Common myeloid progenitor, CD34-positive (primary cell): ENCODE measurements around the gene TMEM126B.

Experiments used
- CTCF ChIA-PET: fragments of 350-600 bp; sonication (Branson Sonifier 250); formaldehyde crosslinking; loops from one replicate; lab custom pipeline; 2021; ENCODE audit warnings: antibody characterized with exemption; lab: Charles Lee
- POLR2A ChIA-PET: fragments of 350-600 bp; sonication (Branson Sonifier 250); formaldehyde crosslinking; loops from one replicate; lab custom pipeline; 2021; ENCODE audit warnings: antibody characterized with exemption; lab: Charles Lee
- DNase-seq, 3 donors: peaks; one replicate each; pipeline versions ENCODE4 v3.0.0 to v3.0.0-alpha.2; 2013
- H3K27ac ChIP-seq, 2 experiments: 1 replicate in 1 of 2; 2 replicates in 1 of 2; pipeline ENCODE4 v1.7.0; 2013; ENCODE audit warnings: inconsistent platforms in 2 of 2, low read length in 2 of 2, mild to moderate bottlenecking in 2 of 2, low read depth in 1 of 2, moderate library complexity in 1 of 2; ENCODE audit not compliant: severe bottlenecking in 2 of 2, insufficient read depth in 1 of 2, poor library complexity in 1 of 2
- H3K27me3 ChIP-seq, 5 experiments: replicated peaks in 2 of 5; 1 replicate in 3 of 5; 2 replicates in 2 of 5; pipeline versions ENCODE4 v1.6.1 to v1.7.0; 2013; ENCODE audit warnings: low read length in 4 of 5, mild to moderate bottlenecking in 2 of 5, moderate library complexity in 2 of 5, inconsistent platforms in 1 of 5; ENCODE audit not compliant: insufficient read depth in 5 of 5, control insufficient read depth in 4 of 5
- H3K36me3 ChIP-seq, 4 experiments: 1 replicate in 2 of 4; 2 replicates in 2 of 4; pipeline versions ENCODE4 v1.6.1 to v1.7.0; 2013; ENCODE audit warnings: low read length in 3 of 4, control low read depth in 1 of 4, mild to moderate bottlenecking in 1 of 4; ENCODE audit not compliant: control insufficient read depth in 4 of 4, insufficient read depth in 4 of 4
- H3K4me1 ChIP-seq, 4 experiments: 1 replicate in 3 of 4; 2 replicates in 1 of 4; pipeline versions ENCODE4 v1.6.1 to v1.7.1; 2013; ENCODE audit warnings: low read length in 3 of 4, mild to moderate bottlenecking in 3 of 4, control low read depth in 1 of 4, inconsistent platforms in 1 of 4, moderate library complexity in 1 of 4; ENCODE audit not compliant: control insufficient read depth in 4 of 4, insufficient read depth in 4 of 4; ENCODE audit errors: control extremely low read depth in 1 of 4
- H3K4me3 ChIP-seq, 7 experiments: 1 replicate in 4 of 7; 2 replicates in 3 of 7; pipeline versions ENCODE4 v1.5.1 to v1.7.0; 2013; ENCODE audit warnings: mild to moderate bottlenecking in 7 of 7, low read length in 6 of 7, moderate library complexity in 6 of 7, inconsistent platforms in 2 of 7, low read depth in 2 of 7, control low read depth in 1 of 7; ENCODE audit not compliant: insufficient read depth in 4 of 7, control insufficient read depth in 1 of 7; ENCODE audit errors: extremely low read depth in 1 of 7
- H3K9me3 ChIP-seq, 5 experiments: 1 replicate in 4 of 5; 2 replicates in 1 of 5; pipeline versions ENCODE4 v1.6.1 to v1.7.1; 2013; ENCODE audit warnings: low read length in 4 of 5, mild to moderate bottlenecking in 2 of 5, inconsistent platforms in 1 of 5, low read depth in 1 of 5, moderate library complexity in 1 of 5; ENCODE audit not compliant: control insufficient read depth in 4 of 5, insufficient read depth in 2 of 5; ENCODE audit errors: control extremely low read depth in 1 of 5
- WGBS: methylation state at CpG from one replicate; pipeline ENCODE4 v1.1.5; 2013; ENCODE audit not compliant: insufficient coverage; 5-methylcytosine and 5-hydroxymethylcytosine counted together

The TMEM126B gene

DNA sequence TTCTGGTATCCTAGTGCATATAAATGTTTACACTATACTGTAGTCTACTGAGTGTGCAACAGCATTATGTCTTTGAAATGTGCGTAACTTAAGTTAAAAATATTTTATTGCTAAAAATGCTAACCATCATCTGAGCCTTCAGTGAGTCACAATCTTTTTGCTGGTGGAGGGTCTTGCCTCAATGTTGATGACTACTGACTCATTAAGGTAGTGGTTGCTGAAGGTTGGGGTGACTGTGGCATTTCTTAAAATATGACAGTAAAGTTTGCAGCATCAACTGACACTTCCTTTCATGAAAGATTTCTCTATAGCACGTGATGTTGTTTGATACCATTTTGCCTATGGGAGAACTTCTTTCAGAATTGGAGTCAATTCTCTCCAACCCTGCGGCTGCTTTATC lies 45.0 kb downstream of the TMEM126B start:
- WGBS = 100% methylated on average over 2 of the region's 3 CpGs
- POLR2A ChIA-PET = no interaction called here
- no peaks in the 10 kb centered on the region for H3K36me3 ChIP-seq
- no peaks in the 10 kb centered on the region for H3K4me1 ChIP-seq
- peaks cover 0 to 11% (median 4%) of the 10 kb centered on the region in 5 experiments for H3K9me3 ChIP-seq
- no peaks in the 10 kb centered on the region for H3K27me3 ChIP-seq
- DNase-seq = no peak
- no peak overlapping the region for H3K27ac ChIP-seq
- H3K4me3 ChIP-seq = no peak overlapping the region
- CTCF ChIA-PET = interaction anchor here (2.1 kb wide), 1 partner anchor 12 kb away, joined by 7 read pairs; the partner anchor contains the start of gene CCDC89

DNA sequence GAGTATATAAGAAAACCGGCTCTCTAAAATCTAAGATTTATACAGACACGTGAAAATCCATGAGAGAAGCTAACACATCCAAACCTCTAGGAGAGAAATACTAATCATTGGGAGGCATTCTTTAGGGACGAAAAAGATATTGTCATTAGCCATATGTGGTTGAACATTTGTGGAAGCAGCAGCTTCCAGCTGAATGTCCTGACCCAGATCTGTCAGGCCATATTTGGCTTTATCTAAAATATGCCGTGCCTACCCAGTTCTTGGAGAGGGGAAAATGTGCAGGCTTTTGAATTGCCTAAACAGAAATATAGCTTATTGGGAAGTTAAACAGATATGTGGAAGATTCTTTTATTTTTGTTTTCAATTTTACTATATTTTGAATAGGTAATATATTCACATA lies 51.2 kb downstream of the TMEM126B start:
- H3K9me3 ChIP-seq = peaks cover 0 to 2% (median 0%) of the 10 kb centered on the region in 5 experiments
- H3K4me3 ChIP-seq = no peak overlapping the region
- no peaks in the 10 kb centered on the region for H3K27me3 ChIP-seq
- WGBS = 100% methylated on average over 4 of the region's 4 CpGs
- DNase-seq = no peak
- H3K4me1 ChIP-seq = peaks cover 0 to 6% (median 4%) of the 10 kb centered on the region in 4 experiments
- no peak overlapping the region for H3K27ac ChIP-seq
- CTCF ChIA-PET = interaction anchor here (1.0 to 5.7 kb wide), 5 partner anchors 11 to 27 kb away, joined by 3 to 27 read pairs (median 10); no protein-coding TSS in a partner anchor
- POLR2A ChIA-PET = interaction anchor here (1.2 kb wide), 1 partner anchor 15 kb away, joined by 3 read pairs; the partner anchor contains the start of gene CREBZF
- H3K36me3 ChIP-seq = peaks cover 0 to 3% (median 0%) of the 10 kb centered on the region in 4 experiments

DNA sequence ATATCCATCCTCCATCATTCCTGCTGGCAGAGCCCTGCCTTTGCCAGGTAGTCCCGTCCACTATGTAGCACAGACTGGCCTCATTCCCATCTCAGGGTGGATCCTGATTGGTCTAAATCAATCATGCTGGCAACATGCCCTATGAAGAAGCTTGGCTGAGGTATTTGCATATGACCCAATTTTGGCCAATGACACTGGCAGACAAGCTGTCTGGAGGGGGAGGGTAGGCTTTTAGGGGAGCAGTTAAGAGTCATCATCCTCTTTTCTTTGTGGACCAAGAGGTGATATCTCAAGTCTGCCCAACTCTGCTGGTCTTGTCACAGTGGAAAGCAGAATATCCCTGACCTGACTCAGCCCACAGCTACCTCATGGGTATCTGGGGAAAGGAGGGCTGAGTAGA lies 52.5 kb downstream of the TMEM126B start:
- CTCF ChIA-PET = interaction anchor here (2.9 to 5.7 kb wide), 2 partner anchors 10 to 15 kb away, joined by 11 to 27 read pairs; no protein-coding TSS in a partner anchor
- H3K4me3 ChIP-seq = no peak overlapping the region
- H3K27me3 ChIP-seq = no peaks in the 10 kb centered on the region
- no peak overlapping the region for H3K27ac ChIP-seq
- POLR2A ChIA-PET = interaction anchor here (0.6 to 1.2 kb wide), 2 partner anchors 11 to 16 kb away, joined by 3 read pairs; partner anchors contain the start of gene CREBZF
- WGBS = 91% methylated on average over 1 of the region's 1 CpG
- peak in 2 of 3 donors; percentile 13 to 21 for DNase-seq
- H3K36me3 ChIP-seq = peaks cover 0 to 3% (median 0%) of the 10 kb centered on the region in 4 experiments
- peaks cover 0 to 6% (median 4%) of the 10 kb centered on the region in 4 experiments for H3K4me1 ChIP-seq
- no peaks in the 10 kb centered on the region for H3K9me3 ChIP-seq

DNA sequence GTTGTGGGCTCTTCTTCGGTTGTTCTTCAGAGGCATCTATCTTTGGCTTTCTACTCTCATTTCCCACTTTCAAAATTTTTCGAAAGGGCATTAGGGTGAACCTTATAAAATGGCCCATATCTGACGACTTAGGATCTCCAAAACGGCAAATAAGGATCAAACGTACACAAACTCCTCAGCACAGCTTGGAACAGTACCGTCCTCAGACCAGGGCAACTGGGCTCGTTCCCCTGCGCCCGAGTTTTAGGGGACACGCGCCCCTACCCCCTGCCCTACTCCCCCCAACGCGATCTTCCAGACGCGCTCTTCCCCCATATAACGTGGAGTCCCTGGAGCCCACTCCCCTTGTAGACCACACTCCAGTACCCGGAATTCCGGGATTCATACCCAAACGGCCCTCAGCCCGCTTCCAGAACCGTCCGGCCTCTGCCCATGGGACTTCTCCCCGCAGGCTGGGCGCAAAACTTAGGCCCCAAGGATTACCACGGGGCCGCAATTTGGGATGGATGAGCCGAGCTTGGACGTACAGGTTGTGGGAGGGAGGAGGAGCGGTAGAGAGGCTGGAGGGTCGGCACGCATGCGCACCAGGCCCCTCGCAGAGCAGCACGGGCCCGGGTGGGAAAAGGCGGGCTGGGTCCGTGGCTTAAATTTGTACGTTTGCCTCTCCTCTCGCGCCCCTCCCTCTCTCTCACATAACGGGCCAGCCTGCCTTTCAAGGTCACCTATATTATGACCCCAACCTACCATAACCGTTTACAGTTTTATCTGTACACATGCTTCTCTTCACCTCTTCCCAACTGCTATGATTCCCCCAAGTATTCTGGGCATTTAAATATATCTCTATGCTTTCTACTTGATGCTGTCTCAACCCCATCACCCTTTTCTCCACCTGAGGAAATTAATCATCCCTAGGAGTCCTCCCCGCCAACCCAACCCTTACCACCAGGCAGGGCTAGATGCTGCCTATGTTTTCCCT lies 54.2 kb downstream of the TMEM126B start:
- WGBS = 30% methylated on average over 30 of the region's 43 CpGs
- CTCF ChIA-PET = interaction anchor here (0.6 to 5.7 kb wide), 2 partner anchors 9 to 1073 kb away, joined by 3 to 27 read pairs; no protein-coding TSS in a partner anchor
- Histone ChIP-seq H3K4me1 (peaks cover 0 to 6% (median 4%) of the 10 kb centered on the region in 4 experiments), H3K36me3 (peaks cover 0 to 3% (median 0%) of the 10 kb centered on the region in 4 experiments), H3K27ac (peak overlapping the region; percentile 62 to 85), H3K9me3 (no peaks in the 10 kb centered on the region), H3K27me3 (no peaks in the 10 kb centered on the region), H3K4me3 (peak overlapping the region; percentile 55 to 92 (median 83))
- POLR2A ChIA-PET = no interaction called here
- DNase-seq = peak; percentile 58 to 73 (median 70)

DNA sequence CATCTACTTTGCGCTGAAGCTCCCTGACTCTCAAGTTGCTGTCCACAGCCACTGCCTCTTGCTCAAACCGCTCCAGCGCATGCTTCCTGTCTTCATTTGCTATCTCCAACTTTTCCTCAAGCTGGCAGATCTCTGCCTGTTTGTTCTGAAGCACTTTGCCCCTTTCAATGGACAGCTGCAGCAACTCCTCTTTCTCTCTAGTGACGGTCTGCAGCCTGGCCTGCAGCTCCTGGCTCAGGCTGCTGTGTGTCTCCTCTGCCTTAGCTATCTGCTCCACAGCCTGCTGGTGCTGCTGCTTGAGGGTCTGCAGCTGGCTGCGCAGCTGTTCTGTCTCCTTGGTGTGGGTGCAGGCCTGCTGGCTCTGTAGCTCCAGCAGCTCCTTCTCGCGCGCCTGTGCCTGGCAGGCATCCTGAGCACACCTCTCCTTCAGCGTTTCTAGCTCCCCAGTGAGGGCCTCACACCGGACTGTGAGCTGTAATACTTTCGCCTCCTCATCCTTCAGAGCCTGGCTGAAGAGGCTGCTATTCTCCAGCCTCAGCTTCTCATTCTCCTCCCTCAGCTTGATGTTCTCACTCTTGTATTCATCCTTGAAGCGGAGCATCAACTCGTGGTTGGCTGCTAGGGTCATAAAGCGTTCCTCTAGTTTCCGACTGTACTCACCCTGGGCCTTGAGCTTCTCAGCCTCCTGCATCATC lies 56.9 kb downstream of the TMEM126B start:
- no peaks in the 10 kb centered on the region for H3K9me3 ChIP-seq
- no peaks in the 10 kb centered on the region for H3K27me3 ChIP-seq
- ChIA-PET POLR2A (interaction anchor here (0.6 kb wide), 1 partner anchor 357 kb away, joined by 4 read pairs; no protein-coding TSS in a partner anchor), CTCF (interaction anchor here (0.6 to 2.9 kb wide), 7 partner anchors 8 to 1138 kb away, joined by 3 to 15 read pairs (median 3); no protein-coding TSS in a partner anchor)
- no peak overlapping the region for H3K4me3 ChIP-seq
- DNase-seq = no peak
- H3K36me3 ChIP-seq = peaks cover 0 to 3% (median 0%) of the 10 kb centered on the region in 4 experiments
- no peak overlapping the region for H3K27ac ChIP-seq
- peaks cover 0 to 6% (median 4%) of the 10 kb centered on the region in 4 experiments for H3K4me1 ChIP-seq
- WGBS = 95% methylated on average over 15 of the region's 15 CpGs

DNA sequence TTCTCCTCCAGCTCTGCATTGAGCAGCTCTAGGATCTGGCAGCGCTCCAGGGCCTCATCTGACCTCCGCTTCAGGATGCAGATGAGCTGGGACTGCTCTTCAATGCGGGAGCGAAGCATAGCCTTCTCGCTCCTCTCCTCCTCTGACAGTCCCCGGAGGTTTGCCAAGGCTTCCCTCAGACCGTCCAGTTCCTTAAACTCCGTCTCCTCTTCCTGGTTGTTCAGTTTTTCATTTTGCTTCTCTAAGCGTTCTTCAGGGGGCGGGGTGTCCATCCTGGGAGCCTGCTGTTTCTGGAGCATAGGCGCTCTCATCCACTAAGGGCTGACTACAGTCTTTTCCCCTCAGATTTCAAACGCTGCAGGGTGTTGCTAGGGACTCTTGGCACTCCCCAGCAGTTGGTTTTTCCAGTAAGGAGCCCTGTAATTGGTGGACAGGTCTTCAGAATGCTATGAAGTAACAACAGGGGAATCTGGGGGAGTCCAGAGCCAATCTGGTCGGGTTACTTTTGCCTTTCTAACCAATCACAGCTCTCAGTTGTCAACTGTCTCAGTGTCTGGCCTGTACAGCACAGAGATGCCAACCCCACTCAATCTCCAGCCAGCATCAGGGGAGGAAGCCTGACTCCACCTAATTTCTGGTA lies 57.5 kb downstream of the TMEM126B start, which contains the start of gene CCDC89:
CCDC89 (minus strand) TSS at position 376 of the 640 bp plus-strand sequence; CDS start at position 311, 65 bp downstream.
- Histone ChIP-seq H3K27ac (no peak within 1 kb of the TSS), H3K27me3 (no peaks in the 10 kb centered on the region), H3K36me3 (peaks cover 0 to under 1% (median 0%) of the 10 kb centered on the region in 4 experiments), H3K9me3 (no peaks in the 10 kb centered on the region), H3K4me3 (no peak within 1 kb of the TSS), H3K4me1 (peaks cover 0 to 6% (median 4%) of the 10 kb centered on the region in 4 experiments)
- ChIA-PET CTCF (interaction anchor here (0.6 to 2.9 kb wide), 7 partner anchors 10 to 1138 kb away, joined by 3 to 15 read pairs (median 3); no protein-coding TSS in a partner anchor), POLR2A (no interaction called here)
- WGBS = 97% methylated on average over 13 of the region's 13 CpGs
- DNase-seq = no peak
